ENCODE results near the gene GALNT7.

- TF ChIP-seq CTCF (IDR thresholded peaks at IDR 0.05) (no peak), POLR2A (IDR thresholded peaks at IDR 0.05) (no peak), POLR2AphosphoS5 (IDR thresholded peaks at IDR 0.05) (no peak), EP300 (IDR thresholded peaks at IDR 0.05) (no peak)
Measured at GRCh38 chr4:173233857-173234256, 65.2 kb downstream of the GALNT7 start.
